ENCODE results near the gene LRCH3. TPM values are rescaled to one million over a fixed set of nuclear protein-coding genes. Genes with fewer than 3 reads are reported as not detected.
"Not testable (repeated sequence)": the region's sequence is repeated elsewhere in the genome, so short reads cannot be mapped to it uniquely, and the experiment has no call there.

LRCH3 gene
- total RNA-seq, 1 donor from 2014 or later: 71.7 TPM

GRCh38 chr3:197881270-197881969 lies 90.4 kb downstream of the LRCH3 start:
- FAIRE-seq (no peak), DNase-seq (ENCODE audit: low spot score in 2 of 2) (no peak)

GRCh38 chr3:197881970-197882338 lies 90.9 kb downstream of the LRCH3 start:
- FAIRE-seq (no peak), DNase-seq (ENCODE audit: low spot score in 2 of 2) (no peak)

- no peak for DNase-seq (ENCODE audit: low spot score in 2 of 2)
- FAIRE-seq: no peak
These were observed 91.5 kb downstream of the LRCH3 start for GRCh38 chr3:197882586-197882985.

- FAIRE-seq: no peak
- no peak for DNase-seq (ENCODE audit: low spot score in 2 of 2)
These were observed 92.5 kb downstream of the LRCH3 start for GRCh38 chr3:197883541-197883940.

GRCh38 chr3:197884330-197884729 lies 93.3 kb downstream of the LRCH3 start:
- FAIRE-seq; DNase-seq (ENCODE audit: low spot score in 2 of 2): not testable (repeated sequence)

- FAIRE-seq; DNase-seq (ENCODE audit: low spot score in 2 of 2): not testable (repeated sequence)
These were observed 95.0 kb downstream of the LRCH3 start for GRCh38 chr3:197886052-197886451.

GRCh38 chr3:197887430-197888053 lies 96.5 kb downstream of the LRCH3 start:
- not testable (repeated sequence) for FAIRE-seq; DNase-seq (ENCODE audit: low spot score in 2 of 2)

- DNase-seq (ENCODE audit: low spot score in 2 of 2) (no peak), FAIRE-seq (no peak)
These were observed 97.5 kb downstream of the LRCH3 start for GRCh38 chr3:197888511-197888910.

GRCh38 chr3:197889204-197889930 lies 98.3 kb downstream of the LRCH3 start:
- DNase-seq (ENCODE audit: low spot score in 2 of 2): no peak
- no peak for FAIRE-seq

GRCh38 chr3:197890693-197891092 lies 99.6 kb downstream of the LRCH3 start:
- FAIRE-seq (no peak), DNase-seq (ENCODE audit: low spot score in 2 of 2) (no peak)

- no peak for DNase-seq (ENCODE audit: low spot score in 2 of 2)
- FAIRE-seq: no peak
These were observed 101.1 kb downstream of the LRCH3 start for GRCh38 chr3:197892162-197892561.

GRCh38 chr3:197896421-197896820 lies 105.4 kb downstream of the LRCH3 start:
- FAIRE-seq: no peak

GRCh38 chr3:197899833-197900478 lies 108.9 kb downstream of the LRCH3 start:
- DNase-seq (ENCODE audit: low spot score in 2 of 2): no peak

More at GRCh38 chr3:197896421-197896820, 105.4 kb downstream of the LRCH3 start:
- DNase-seq (ENCODE audit: low spot score in 2 of 2): no peak

GRCh38 chr3:197901626-197902025 lies 110.6 kb downstream of the LRCH3 start:
- FAIRE-seq (no peak), DNase-seq (ENCODE audit: low spot score in 2 of 2) (no peak)

More at GRCh38 chr3:197899833-197900478, 108.9 kb downstream of the LRCH3 start:
- no peak for FAIRE-seq

- DNase-seq (ENCODE audit: low spot score in 2 of 2) (peak; percentile 60 to 74), FAIRE-seq (no peak)
These were observed 115.2 kb downstream of the LRCH3 start for GRCh38 chr3:197906023-197906849.

GRCh38 chr3:197906850-197907187 lies 115.8 kb downstream of the LRCH3 start:
- DNase-seq (ENCODE audit: low spot score in 2 of 2) (no peak), FAIRE-seq (no peak)

GRCh38 chr3:197907196-197907595 lies 116.1 kb downstream of the LRCH3 start:
- FAIRE-seq (no peak), DNase-seq (ENCODE audit: low spot score in 2 of 2) (no peak)

GRCh38 chr3:197908550-197908949 lies 117.5 kb downstream of the LRCH3 start:
- DNase-seq (ENCODE audit: low spot score in 2 of 2); FAIRE-seq: not testable (repeated sequence)

- FAIRE-seq (no peak), DNase-seq (ENCODE audit: low spot score in 2 of 2) (no peak)
These were observed 118.1 kb downstream of the LRCH3 start for GRCh38 chr3:197908957-197909701.

All from frontal cortex (tissue), 4 donors.